Activated gamma-delta T cell treated with anti-CD3 and anti-CD28 coated beads, Interleukin-2, amount 50 U/mL, for 16 hours (primary cell): Measurements from ENCODE around the gene FOXA3.
A peak's percentile ranks its signal among the peaks of the same experiment; 100 is the strongest.

Source experiments
- DNase-seq: peaks from one replicate; pipeline ENCODE4 v3.0.0-alpha.2; 2020; ENCODE audit warnings: low read depth

The FOXA3 gene

DNA sequence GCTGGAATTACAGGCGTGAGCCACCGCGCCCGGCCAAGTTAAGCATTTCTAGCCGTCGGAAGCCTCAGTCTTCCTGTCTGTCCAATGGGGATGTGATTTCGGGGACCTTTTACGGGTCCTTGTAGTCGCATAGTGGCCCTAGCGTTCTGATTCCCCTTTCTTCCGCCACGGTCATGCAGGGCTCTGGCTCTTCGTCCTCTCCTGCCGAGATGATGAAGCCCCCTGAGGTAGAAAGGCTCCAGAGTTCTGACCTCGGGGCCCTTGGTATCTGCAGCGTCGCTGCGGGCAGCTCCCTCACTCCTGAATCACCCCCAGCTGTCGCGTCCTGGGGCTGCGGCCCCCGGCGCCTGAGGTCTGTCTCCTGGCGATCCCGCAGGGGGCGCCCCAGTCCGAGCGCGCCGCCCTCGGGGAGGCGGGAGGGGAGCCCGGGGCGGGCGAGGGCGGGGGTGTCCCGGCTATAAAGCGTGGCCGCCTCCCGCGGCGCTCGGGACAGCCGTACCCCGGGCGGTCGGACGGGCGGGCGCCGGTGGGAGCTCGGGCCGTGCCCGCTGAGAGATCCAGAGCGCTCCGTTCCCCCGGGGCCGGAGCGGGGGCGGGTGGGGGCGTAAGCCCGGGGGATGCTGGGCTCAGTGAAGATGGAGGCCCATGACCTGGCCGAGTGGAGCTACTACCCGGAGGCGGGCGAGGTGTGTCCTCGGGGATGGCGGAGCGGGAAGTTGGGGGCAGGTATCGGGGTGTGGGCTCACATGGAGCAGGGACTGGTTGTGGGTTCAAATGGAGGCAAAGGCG is at the start of gene FOXA3:
TSS of gene FOXA3 (plus strand) at position 487 of the 789 bp plus-strand sequence. CDS start at position 618, 131 bp downstream.
- peak; percentile 30 for DNase-seq

DNA sequence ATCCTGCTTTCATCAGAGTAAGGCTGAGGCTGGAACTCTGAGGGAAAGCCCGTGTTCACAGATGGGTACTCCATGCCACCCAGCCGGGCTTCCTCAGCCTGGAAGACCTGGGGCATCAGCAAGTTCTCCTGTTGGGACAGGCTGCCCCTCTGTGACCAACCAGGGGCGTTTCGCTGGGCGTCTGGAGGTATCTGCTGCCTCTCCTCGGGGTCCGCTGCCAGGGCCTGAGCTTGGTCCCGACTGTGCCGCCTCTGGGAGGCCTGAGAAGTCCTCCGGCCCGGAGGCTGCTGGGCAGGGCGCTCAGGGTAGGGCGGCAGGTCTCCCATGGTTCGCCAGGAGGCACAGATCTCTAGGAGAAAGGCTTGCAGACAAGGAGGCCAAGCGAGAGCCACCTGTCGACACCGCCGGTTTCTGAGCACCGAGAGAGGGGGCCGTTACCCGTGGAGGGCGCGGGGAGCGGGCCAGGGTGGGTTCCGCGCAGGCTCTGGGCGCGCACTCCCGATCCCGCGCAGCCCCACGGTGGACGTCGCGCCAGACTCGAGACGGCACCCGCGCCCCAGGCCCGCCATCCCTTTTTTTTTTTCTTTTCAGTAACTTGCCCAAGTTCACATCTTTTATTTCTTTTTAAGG is 49.2 kb upstream of the FOXA3 start, which contains the start of gene RSPH6A:
TSS of gene RSPH6A (minus strand) at position 458 of the 630 bp plus-strand sequence. CDS start at position 326, 132 bp downstream.
- DNase-seq = no peak

GRCh38 chr19:45815481-45816216 is 48.5 kb upstream of the FOXA3 start:
- DNase-seq = no peak

- DNase-seq = no peak
Measured at GRCh38 chr19:45816236-45817009, 47.7 kb upstream of the FOXA3 start.

DNA sequence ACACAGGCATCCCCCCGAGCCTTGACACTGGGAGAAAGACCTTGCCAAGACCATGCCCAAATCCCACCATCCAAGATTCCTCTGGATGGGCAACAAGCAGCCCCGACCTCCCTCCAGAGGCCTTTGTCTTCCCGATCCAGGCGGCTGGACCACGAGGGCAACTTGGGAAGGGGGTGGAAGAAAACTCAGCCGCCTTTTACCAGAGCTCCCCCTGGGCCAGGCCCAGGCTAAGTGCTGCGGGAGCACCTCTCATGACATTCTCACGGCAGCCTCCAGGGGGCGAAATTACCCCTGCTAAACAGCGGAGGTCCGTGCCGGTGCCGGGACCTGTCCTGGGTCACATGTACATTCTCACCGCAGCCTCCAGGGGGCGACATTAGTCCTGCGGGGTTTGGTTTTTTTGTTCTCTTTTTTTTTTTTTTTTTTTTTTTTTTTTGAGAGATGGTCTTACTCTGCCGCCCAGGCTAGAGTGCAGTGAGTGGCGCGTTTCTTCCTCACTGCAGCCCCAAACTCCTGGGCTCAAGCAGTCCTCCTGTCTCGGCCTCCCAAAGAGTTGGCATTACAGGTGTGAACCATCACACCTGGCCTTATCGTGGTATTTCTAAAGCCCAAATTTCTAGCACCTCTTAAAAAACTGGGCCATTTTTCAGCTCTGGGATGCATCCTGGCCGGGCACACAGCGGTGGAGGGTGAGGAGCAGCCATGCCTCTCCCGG is 47.0 kb upstream of the FOXA3 start:
- peak; percentile 97 for DNase-seq

- no peak for DNase-seq
Measured at GRCh38 chr19:45817725-45818301, 46.3 kb upstream of the FOXA3 start.

- DNase-seq = no peak
Measured at GRCh38 chr19:45819769-45820168, 44.4 kb upstream of the FOXA3 start.

- DNase-seq = no peak
Measured at GRCh38 chr19:45820413-45821102, 43.6 kb upstream of the FOXA3 start.

- DNase-seq = no peak
Measured at GRCh38 chr19:45821103-45821521, 43.0 kb upstream of the FOXA3 start.

DNA sequence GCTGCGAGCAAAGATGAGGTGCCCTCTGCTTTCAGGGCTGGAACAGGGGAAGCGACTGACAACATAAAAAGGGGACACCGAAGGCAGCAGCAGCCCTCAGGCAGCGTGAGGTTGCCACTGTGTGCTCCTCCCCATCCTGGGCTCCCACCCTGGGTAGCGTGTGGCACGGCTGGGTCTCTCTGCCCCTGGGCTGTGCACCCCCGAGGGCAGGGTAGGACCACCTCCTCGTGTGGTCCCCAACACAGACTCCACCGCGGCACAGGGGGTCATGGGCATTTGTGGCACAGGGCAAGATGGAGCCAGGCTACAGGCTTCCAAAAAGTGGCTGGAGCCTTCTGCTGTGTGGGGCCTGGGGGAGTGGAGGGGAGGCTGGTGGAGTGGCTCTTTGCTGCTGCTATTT is 42.6 kb upstream of the FOXA3 start:
- no peak for DNase-seq

DNA sequence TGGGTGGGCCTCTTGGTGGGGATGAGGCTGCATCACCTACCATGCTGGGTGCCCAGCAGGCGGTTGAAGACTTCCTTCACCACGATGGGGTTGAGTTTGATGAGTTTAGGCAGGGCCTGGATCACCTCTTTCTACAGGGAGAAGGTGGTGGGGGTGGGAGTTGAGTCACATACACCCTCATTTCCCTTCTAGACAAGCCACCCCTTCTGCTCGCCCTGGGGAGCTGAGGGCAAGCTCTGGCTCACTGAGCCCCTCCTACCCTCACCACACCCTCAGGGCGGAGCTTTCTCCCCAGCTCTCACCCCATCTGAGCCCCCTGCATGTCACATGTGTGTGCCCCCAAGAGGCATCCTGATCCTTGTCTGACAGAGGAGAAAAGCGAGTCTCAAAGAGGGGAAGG is 41.4 kb upstream of the FOXA3 start:
- no peak for DNase-seq

- DNase-seq = no peak
Measured at GRCh38 chr19:45823182-45823581, 40.9 kb upstream of the FOXA3 start.

DNA sequence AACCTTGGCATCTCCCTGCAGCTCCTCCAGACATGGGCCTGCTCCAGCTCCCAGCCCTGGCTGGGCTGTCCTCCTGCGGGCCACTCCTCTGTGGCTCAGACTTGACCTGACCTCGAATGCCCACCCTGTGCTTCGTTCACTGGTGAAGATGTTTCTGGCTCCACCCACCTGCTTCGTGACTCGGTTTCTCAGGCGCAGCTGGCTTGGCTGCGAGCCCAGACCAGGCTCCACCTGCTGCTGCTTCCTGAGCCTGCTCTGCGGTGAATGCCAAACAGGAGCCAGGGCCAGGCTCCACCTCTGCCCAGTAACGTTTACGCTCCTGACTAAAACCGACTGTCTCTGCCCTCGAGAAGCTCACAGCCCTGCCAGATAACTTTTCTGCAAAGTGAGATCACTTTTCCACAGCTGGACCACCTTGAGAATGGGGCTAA is 40.1 kb upstream of the FOXA3 start:
- DNase-seq = no peak

- DNase-seq = no peak
Measured at GRCh38 chr19:45824531-45825262, 39.4 kb upstream of the FOXA3 start.

GRCh38 chr19:45825263-45825605 is 38.9 kb upstream of the FOXA3 start:
- no peak for DNase-seq

DNA sequence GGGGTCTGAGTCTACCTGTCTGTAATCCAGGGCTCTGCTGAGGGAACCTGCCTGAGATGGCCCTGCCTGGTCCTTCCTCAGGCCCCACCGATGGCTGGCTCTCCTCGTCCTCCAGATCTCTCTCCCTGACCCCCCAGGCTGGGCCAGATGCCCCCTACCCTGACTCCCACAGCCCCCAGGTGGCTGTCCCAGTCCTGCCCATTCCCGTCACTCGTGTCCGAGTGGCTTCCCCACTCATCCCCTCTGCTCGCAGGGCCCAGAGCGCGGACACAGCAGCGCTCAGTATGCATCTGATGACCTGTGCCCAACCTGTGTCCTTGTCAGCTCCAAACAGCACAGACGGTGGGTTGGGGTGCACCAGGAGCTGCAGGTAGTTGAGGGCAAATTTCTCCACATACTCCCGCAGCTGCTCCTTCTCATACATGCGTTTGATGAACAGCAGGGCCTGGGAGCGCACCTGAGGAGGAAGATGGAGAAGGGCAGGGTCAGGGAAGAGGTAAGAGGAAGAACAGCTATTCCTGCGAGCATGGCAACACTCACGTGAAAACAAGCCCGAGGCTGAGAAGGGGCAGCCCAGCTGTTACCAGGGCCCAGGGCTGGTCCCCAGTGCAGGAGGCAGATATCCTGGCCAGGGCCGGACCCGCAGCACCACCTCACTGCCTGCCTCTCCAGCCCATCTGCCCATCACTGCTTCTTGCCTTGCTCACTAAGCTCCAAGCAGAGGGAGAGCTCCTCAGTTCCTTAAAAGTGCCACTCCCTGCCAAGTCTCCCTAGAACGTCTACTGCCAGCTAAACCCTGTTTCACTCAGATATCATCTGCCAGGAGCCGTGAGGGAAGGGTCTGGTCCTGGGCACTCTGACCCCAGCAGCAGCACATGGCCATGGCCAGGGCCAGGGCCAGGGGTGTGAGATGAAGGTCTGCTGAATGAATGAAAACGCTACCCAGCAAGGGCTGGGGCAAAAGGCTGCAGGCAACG is 37.9 kb upstream of the FOXA3 start:
- no peak for DNase-seq

- DNase-seq = no peak
Measured at GRCh38 chr19:45826934-45827333, 37.2 kb upstream of the FOXA3 start.

- DNase-seq = no peak
Measured at GRCh38 chr19:45827459-45828093, 36.5 kb upstream of the FOXA3 start.
